ENCODE results near the gene MAN1C1. TPM values are rescaled to one million over a fixed set of nuclear protein-coding genes. Genes with fewer than 3 reads are reported as not detected.
A peak's percentile ranks its signal among the peaks of the same experiment; 100 is the strongest.

MAN1C1 gene
- 10 to 100 TPM; 22.8 to 34.4 TPM for total RNA-seq

GRCh38 chr1:25616095-25616986 is at the start of gene MAN1C1:
Gene MAN1C1, plus strand, starts transcription at chr1:25616791. Its CDS starts 1,007 bp downstream, at chr1:25617798.
- WGBS: under 1% methylated on average over 74 of the region's 116 CpGs
- Histone ChIP-seq H3K4me3 (peak within 1 kb of the TSS; percentile 80 to 93), H3K4me1 (replicated peaks) (peaks cover 3% of the 10 kb centered on the region), H3K9me3 (no peaks in the 10 kb centered on the region), H3K27me3 (replicated peaks; ENCODE audit: insufficient read depth) (no peaks in the 10 kb centered on the region), H3K27ac (peak within 1 kb of the TSS; percentile 79 to 87), H3K36me3 (no peaks in the 10 kb centered on the region)
- intact Hi-C loops (cut with DNase I): loop anchor here (2.0 kb wide), 2 partner anchors 78 to 128 kb away; no protein-coding TSS in a partner anchor
- TF ChIP-seq POLR2A (IDR thresholded peaks at IDR 0.05) (peak; percentile 53), POLR2AphosphoS5 (IDR thresholded peaks at IDR 0.05) (peak; percentile 24)
- TF ChIP-seq, protein P1, sequence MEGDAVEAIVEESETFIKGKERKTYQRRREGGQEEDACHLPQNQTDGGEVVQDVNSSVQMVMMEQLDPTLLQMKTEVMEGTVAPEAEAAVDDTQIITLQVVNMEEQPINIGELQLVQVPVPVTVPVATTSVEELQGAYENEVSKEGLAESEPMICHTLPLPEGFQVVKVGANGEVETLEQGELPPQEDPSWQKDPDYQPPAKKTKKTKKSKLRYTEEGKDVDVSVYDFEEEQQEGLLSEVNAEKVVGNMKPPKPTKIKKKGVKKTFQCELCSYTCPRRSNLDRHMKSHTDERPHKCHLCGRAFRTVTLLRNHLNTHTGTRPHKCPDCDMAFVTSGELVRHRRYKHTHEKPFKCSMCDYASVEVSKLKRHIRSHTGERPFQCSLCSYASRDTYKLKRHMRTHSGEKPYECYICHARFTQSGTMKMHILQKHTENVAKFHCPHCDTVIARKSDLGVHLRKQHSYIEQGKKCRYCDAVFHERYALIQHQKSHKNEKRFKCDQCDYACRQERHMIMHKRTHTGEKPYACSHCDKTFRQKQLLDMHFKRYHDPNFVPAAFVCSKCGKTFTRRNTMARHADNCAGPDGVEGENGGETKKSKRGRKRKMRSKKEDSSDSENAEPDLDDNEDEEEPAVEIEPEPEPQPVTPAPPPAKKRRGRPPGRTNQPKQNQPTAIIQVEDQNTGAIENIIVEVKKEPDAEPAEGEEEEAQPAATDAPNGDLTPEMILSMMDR (IDR thresholded peaks at IDR 0.05): peak in 3 of 4 experiments; percentile 31 to 69 (median 57)
- peak; percentile 78 for DNase-seq (ENCODE audit: low spot score)

DNA sequence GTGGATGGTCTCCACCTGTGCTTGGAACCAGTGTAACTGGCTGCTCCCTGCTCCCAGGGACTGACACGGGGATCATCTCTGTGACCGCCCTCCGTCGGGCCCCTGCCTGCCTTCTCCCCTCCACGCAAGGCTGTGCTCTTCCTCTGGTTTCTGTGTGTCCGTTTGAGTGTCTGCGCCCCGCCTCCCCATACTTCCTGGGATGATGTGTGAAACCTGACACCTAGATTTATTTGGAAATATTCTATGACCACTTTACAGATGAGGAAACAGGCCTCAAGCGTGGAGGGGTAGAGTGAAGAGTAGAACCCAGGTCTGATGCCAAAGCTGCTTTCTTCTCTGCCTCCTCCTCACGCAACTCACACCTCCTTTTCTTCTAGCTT is 48.9 kb upstream of the MAN1C1 start:
- peak overlapping the region; percentile 90 to 91 for H3K27ac ChIP-seq
- no peak overlapping the region for H3K4me3 ChIP-seq
- H3K36me3 ChIP-seq: no peaks in the 10 kb centered on the region
- H3K9me3 ChIP-seq: no peaks in the 10 kb centered on the region
- 21% methylated on average over 10 of the region's 10 CpGs for WGBS
- peaks cover 46% of the 10 kb centered on the region for H3K4me1 ChIP-seq (replicated peaks)
- no peaks in the 10 kb centered on the region for H3K27me3 ChIP-seq (replicated peaks; ENCODE audit: insufficient read depth)
- no peak for DNase-seq (ENCODE audit: low spot score)
- intact Hi-C loops (cut with DNase I): no loop called here
- TF ChIP-seq, protein P1 (IDR thresholded peaks at IDR 0.05): no peak
- TF ChIP-seq POLR2A (IDR thresholded peaks at IDR 0.05): peak; percentile 10

DNA sequence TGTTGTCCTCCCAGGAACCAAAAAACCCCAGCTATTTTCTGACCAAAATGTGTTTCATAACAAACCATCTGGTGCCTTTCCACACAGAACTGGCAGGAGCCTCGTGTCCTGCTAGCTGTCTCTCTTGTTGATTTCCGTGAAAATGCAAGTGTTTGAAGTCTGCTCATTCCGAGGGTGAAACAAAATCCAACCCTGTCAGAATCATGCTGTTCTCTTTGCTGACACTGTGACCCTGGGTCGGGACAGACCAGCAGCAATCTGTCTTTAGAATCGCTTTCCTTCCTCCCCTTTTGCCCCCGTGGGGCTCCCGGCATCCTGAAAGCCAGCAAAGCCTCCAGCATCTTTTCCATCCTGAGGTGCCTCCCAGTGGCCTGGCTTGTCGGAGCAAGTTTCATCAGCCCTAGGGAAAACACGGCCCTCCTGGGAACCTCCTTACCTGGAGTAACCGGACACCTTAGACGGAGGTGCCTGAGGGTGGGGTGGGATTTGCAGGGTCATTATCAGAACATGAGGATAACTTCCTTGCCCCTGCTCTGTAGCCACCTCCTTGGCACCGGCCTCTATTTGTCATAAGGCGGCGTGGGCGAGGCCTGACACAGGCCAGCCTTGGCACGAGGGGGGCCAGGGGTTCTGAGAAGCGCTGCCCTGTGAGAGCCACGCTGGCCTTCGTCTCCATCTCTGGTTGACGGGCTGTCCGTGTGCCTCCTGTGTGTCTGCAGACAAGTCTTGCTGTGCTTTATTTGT is 48.3 kb upstream of the MAN1C1 start:
- TF ChIP-seq, protein P1 (IDR thresholded peaks at IDR 0.05): peak in 2 of 4 experiments; percentile 50 to 54
- TF ChIP-seq POLR2AphosphoS5 (IDR thresholded peaks at IDR 0.05) (peak; percentile 88), POLR2A (IDR thresholded peaks at IDR 0.05) (no peak)
- intact Hi-C loops (cut with DNase I): no loop called here
- Histone ChIP-seq H3K4me1 (replicated peaks) (peaks cover 46% of the 10 kb centered on the region), H3K9me3 (no peaks in the 10 kb centered on the region), H3K27me3 (replicated peaks; ENCODE audit: insufficient read depth) (no peaks in the 10 kb centered on the region), H3K4me3 (no peak overlapping the region), H3K36me3 (no peaks in the 10 kb centered on the region), H3K27ac (peak overlapping the region; percentile 90 to 91)
- 10% methylated on average over 21 of the region's 21 CpGs for WGBS
- peak; percentile 93 for DNase-seq (ENCODE audit: low spot score)

GRCh38 chr1:25568834-25569596 is 47.6 kb upstream of the MAN1C1 start:
- peak; percentile 52 for DNase-seq (ENCODE audit: low spot score)
- Histone ChIP-seq H3K27ac (peak overlapping the region; percentile 90 to 91), H3K36me3 (no peaks in the 10 kb centered on the region), H3K4me3 (no peak overlapping the region), H3K9me3 (no peaks in the 10 kb centered on the region), H3K4me1 (replicated peaks) (peaks cover 46% of the 10 kb centered on the region), H3K27me3 (replicated peaks; ENCODE audit: insufficient read depth) (no peaks in the 10 kb centered on the region)
- no peak for TF ChIP-seq POLR2A (IDR thresholded peaks at IDR 0.05)
- TF ChIP-seq, protein P1 (IDR thresholded peaks at IDR 0.05): no peak
- TF ChIP-seq POLR2AphosphoS5 (IDR thresholded peaks at IDR 0.05): no peak
- intact Hi-C loops (cut with DNase I): no loop called here
- 43% methylated on average over 21 of the region's 21 CpGs for WGBS
